Measurements from ENCODE around the gene CWC22.
"Not testable (repeated sequence)": the region's sequence is repeated elsewhere in the genome, so short reads cannot be mapped to it uniquely, and the experiment has no call there.

Gene CWC22

GRCh38 chr2:180002198-180002770 is 4.8 kb downstream of the CWC22 start:
- DNase-seq, result no peak

GRCh38 chr2:180001726-180002125 is 5.4 kb downstream of the CWC22 start:
- DNase-seq, result no peak

GRCh38 chr2:180000434-180000833 is 6.7 kb downstream of the CWC22 start:
- DNase-seq, result no peak

- no peak for DNase-seq
Measured at GRCh38 chr2:179999000-179999399, 8.1 kb downstream of the CWC22 start.

- no peak for DNase-seq
Measured at GRCh38 chr2:179995741-179996515, 11.2 kb downstream of the CWC22 start.

GRCh38 chr2:179991344-179991743 is 15.8 kb downstream of the CWC22 start:
- DNase-seq, result no peak

- no peak for DNase-seq
Measured at GRCh38 chr2:179990676-179991317, 16.3 kb downstream of the CWC22 start.

GRCh38 chr2:179987916-179988315 is 19.2 kb downstream of the CWC22 start:
- DNase-seq, result no peak

GRCh38 chr2:179985163-179985820 is 21.8 kb downstream of the CWC22 start:
- DNase-seq, result no peak

- DNase-seq, result no peak
Measured at GRCh38 chr2:179983250-179983932, 23.7 kb downstream of the CWC22 start.

GRCh38 chr2:179981085-179981484 is 26.0 kb downstream of the CWC22 start:
- no peak for DNase-seq

GRCh38 chr2:179974761-179975160 is 32.3 kb downstream of the CWC22 start:
- DNase-seq, result no peak

- DNase-seq, result no peak
Measured at GRCh38 chr2:179966778-179967394, 40.2 kb downstream of the CWC22 start.

- no peak for DNase-seq
Measured at GRCh38 chr2:179965291-179966258, 41.5 kb downstream of the CWC22 start.

- no peak for DNase-seq
Measured at GRCh38 chr2:179963626-179964025, 43.5 kb downstream of the CWC22 start.

GRCh38 chr2:179958251-179958650 is 48.8 kb downstream of the CWC22 start:
- DNase-seq, result not testable (repeated sequence)

- DNase-seq, result no peak
Measured at GRCh38 chr2:179954026-179954425, 53.1 kb downstream of the CWC22 start.

GRCh38 chr2:179953359-179953758 is 53.7 kb downstream of the CWC22 start:
- no peak for DNase-seq

GRCh38 chr2:179952658-179953057 is 54.4 kb downstream of the CWC22 start:
- DNase-seq, result no peak

- no peak for DNase-seq
Measured at GRCh38 chr2:179951680-179952079, 55.4 kb downstream of the CWC22 start.

- no peak for DNase-seq
Measured at GRCh38 chr2:179950391-179950790, 56.7 kb downstream of the CWC22 start.
